Liver (tissue), 9 donors: ENCODE data around the gene MAST2. TPM values are rescaled to one million over a fixed set of nuclear protein-coding genes. Genes with fewer than 3 reads are reported as not detected.

Source experiments
- DNase-seq: peaks from one replicate; pipeline ENCODE4 v3.0.0-alpha.2; 2017; ENCODE audit warnings: low spot score
- H3K27ac ChIP-seq, 2 donors: one replicate each; pipeline ENCODE4 v1.7.0; 2013; ENCODE audit warnings: inconsistent platforms in 2 of 2, low read length in 2 of 2, control low read depth in 1 of 2, low read depth in 1 of 2, mild to moderate bottlenecking in 1 of 2
- H3K27me3 ChIP-seq, 4 donors: one replicate each; pipeline versions ENCODE4 v1.6.1 to v1.7.0; 2013; ENCODE audit warnings: low read length in 3 of 4, inconsistent platforms in 1 of 4, mild to moderate bottlenecking in 1 of 4, moderate library complexity in 1 of 4; ENCODE audit not compliant: control insufficient read depth in 4 of 4, insufficient read depth in 4 of 4
- H3K36me3 ChIP-seq, 4 donors: one replicate each; pipeline versions ENCODE4 v1.6.1 to v1.7.0; 2013; ENCODE audit warnings: low read length in 3 of 4, mild to moderate bottlenecking in 3 of 4, low read depth in 1 of 4, moderate library complexity in 1 of 4; ENCODE audit not compliant: control insufficient read depth in 4 of 4, insufficient read depth in 3 of 4
- H3K4me1 ChIP-seq, 4 donors: one replicate each; pipeline versions ENCODE4 v1.6.1 to v1.7.0; 2013; ENCODE audit warnings: low read length in 3 of 4, mild to moderate bottlenecking in 3 of 4, moderate library complexity in 1 of 4; ENCODE audit not compliant: control insufficient read depth in 4 of 4, insufficient read depth in 4 of 4
- H3K4me3 ChIP-seq, 3 donors: one replicate each; pipeline versions ENCODE4 v1.6.1 to v1.7.0; 2013; ENCODE audit warnings: low read length in 3 of 3, control low read depth in 1 of 3, low read depth in 1 of 3, mild to moderate bottlenecking in 1 of 3
- H3K9ac ChIP-seq, 2 donors: one replicate each; pipeline ENCODE4 v1.7.0; 2013; ENCODE audit warnings: low read length in 2 of 2, mild to moderate bottlenecking in 2 of 2, moderate library complexity in 2 of 2, control low read depth in 1 of 2, low read depth in 1 of 2
- H3K9me3 ChIP-seq, 4 donors: one replicate each; pipeline versions ENCODE4 v1.6.1 to v1.7.0; 2013; ENCODE audit warnings: low read length in 3 of 4; ENCODE audit not compliant: control insufficient read depth in 4 of 4
- EGR1 ChIP-seq, 2 donors: IDR thresholded peaks; 2 replicates each; pipeline ENCODE4 v1.6.1; 2016 to 2018; ENCODE audit warnings: antibody characterized with exemption in 2 of 2, low read depth in 2 of 2
- FOXA1 ChIP-seq: IDR thresholded peaks from 2 replicates; pipeline ENCODE4 v1.6.1; 2016; ENCODE audit warnings: antibody characterized with exemption
- FOXA2 ChIP-seq: IDR thresholded peaks from 2 replicates; pipeline ENCODE4 v1.6.1; 2016; ENCODE audit warnings: antibody characterized with exemption
- GABPA ChIP-seq, 2 donors: IDR thresholded peaks in 1 of 2; conservative IDR thresholded peaks in 1 of 2; 2 replicates each; pipeline ENCODE4 v1.6.1; 2016; ENCODE audit warnings: antibody characterized with exemption in 2 of 2, mild to moderate bottlenecking in 1 of 2, moderate library complexity in 1 of 2
- HNF4G ChIP-seq: IDR thresholded peaks from 2 replicates; pipeline ENCODE4 v1.6.1; 2016; ENCODE audit warnings: antibody characterized with exemption
- JUND ChIP-seq, 2 donors: IDR thresholded peaks; 2 replicates each; pipeline ENCODE4 v1.6.1; 2016; ENCODE audit warnings: antibody characterized with exemption in 2 of 2
- NR2F2 ChIP-seq: IDR thresholded peaks from 2 replicates; pipeline ENCODE4 v1.6.1; 2016; ENCODE audit warnings: antibody characterized with exemption
- RAD21 ChIP-seq, 2 donors: IDR thresholded peaks; 2 replicates each; pipeline ENCODE4 v1.6.1; 2016; ENCODE audit warnings: antibody characterized with exemption in 2 of 2, mild to moderate bottlenecking in 2 of 2
- RXRA ChIP-seq, 2 donors: IDR thresholded peaks; 2 replicates each; pipeline ENCODE4 v1.6.1; 2017 to 2018; ENCODE audit warnings: antibody characterized with exemption in 2 of 2, mild to moderate bottlenecking in 1 of 2
- SP1 ChIP-seq: IDR thresholded peaks from 2 replicates; pipeline ENCODE4 v1.6.1; 2018; ENCODE audit warnings: antibody characterized with exemption, mild to moderate bottlenecking
- TAF1 ChIP-seq: conservative IDR thresholded peaks from 2 replicates; pipeline ENCODE4 v1.6.1; 2016; ENCODE audit warnings: antibody characterized with exemption, mild to moderate bottlenecking
- YY1 ChIP-seq: IDR thresholded peaks from 2 replicates; pipeline ENCODE4 v1.6.1; 2016; ENCODE audit warnings: antibody characterized with exemption, mild to moderate bottlenecking
- WGBS: extraction: QIAGEN DNeasy Blood & Tissue Kit; methylation state at CpG from one replicate; pipeline ENCODE4 v1.1.7; 2013; 5-methylcytosine and 5-hydroxymethylcytosine counted together
- polyA plus RNA-seq, 2 donors: library from polyadenylated mRNA; stranded (reverse) in 1 of 2; unstranded in 1 of 2; fragments of 200-250 nt in 1 of 2; fragments of >200 nt in 1 of 2; fragmentation: Nextera tagmentation in 1 of 2; extraction: Ambion mirVana in 1 of 2; gene quantifications; one replicate each; pipeline versions ENCODE4 v1.2.1 to v1.2.3, GENCODE V29; 2013 to 2015
- total RNA-seq, 2 donors: library from RNA; depleted of rRNA; stranded (reverse); fragments of >200 nt; gene quantifications; one replicate each; pipeline ENCODE4 v1.2.3, GENCODE V29; 2014
- TF ChIP-seq, protein P1 (sequence below): fragments of 150-350 bp; IDR thresholded peaks from 2 replicates; pipeline ENCODE4 v1.5.1; 2017; ENCODE audit warnings: improper control_type of control experiment, low read depth, low read length; ENCODE audit not compliant: missing input control
- TF ChIP-seq, protein P2 (sequence below): IDR thresholded peaks from 2 replicates; pipeline ENCODE4 v1.6.1; 2016; ENCODE audit warnings: antibody characterized with exemption, mild to moderate bottlenecking
- TF ChIP-seq, protein P3 (sequence below): IDR thresholded peaks from 2 replicates; pipeline ENCODE4 v1.6.1; 2016; ENCODE audit warnings: antibody characterized with exemption
- TF ChIP-seq, protein P4 (sequence below): IDR thresholded peaks from 2 replicates; pipeline ENCODE4 v1.6.1; 2016; ENCODE audit warnings: antibody characterized with exemption
- donor health status: healthy.
- donor health status: healthy.
- donor health status: healthy.
- donor health status: healthy.
- donor health status: healthy.

The MAST2 gene
- total and polyA plus RNA-seq, 4 donors: 4.8 to 9.6 (median 5.7) TPM

DNA sequence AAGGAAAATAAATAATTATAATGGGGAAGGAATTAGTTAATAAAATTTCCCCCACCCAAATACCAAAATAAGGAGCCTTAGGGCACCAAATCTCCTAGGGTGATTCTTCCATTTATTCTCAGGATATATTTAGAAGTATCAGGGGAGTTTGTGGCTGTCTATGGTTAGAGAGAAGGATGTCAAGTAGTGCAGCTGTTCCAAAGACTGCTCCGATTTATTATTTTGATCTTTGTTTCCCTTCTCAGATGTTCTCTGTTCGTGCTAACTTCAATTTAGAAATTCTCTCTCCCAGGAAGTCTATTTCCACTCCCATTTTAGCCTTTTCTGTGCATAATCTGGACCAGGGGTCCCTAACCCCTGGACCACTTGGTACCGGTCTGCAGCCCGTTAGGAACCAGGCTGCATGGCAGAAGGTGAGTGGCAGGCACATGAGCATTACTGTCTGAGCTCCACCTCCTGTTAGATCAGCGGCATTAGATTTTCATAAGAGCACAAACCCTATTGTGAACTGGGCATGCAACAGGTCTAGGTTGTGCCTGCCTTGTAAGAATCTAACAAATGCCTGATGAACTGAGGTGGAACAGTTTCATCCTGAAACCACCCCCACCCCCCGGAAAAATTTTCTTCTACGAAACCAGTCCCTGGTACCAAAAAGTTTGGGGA is 9.3 kb upstream of the MAST2 start:
- Histone ChIP-seq H3K27ac (no peak overlapping the region), H3K36me3 (no peaks in the 10 kb centered on the region), H3K4me3 (no peak overlapping the region), H3K9me3 (no peaks in the 10 kb centered on the region), H3K4me1 (no peaks in the 10 kb centered on the region), H3K27me3 (no peaks in the 10 kb centered on the region), H3K9ac (no peak overlapping the region)
- WGBS: 70% methylated on average over 7 of the region's 7 CpGs
- TF ChIP-seq EGR1 (IDR thresholded peaks at IDR 0.05; ENCODE audit: low read depth in 2 of 2): no peak
- TF ChIP-seq, protein P1, sequence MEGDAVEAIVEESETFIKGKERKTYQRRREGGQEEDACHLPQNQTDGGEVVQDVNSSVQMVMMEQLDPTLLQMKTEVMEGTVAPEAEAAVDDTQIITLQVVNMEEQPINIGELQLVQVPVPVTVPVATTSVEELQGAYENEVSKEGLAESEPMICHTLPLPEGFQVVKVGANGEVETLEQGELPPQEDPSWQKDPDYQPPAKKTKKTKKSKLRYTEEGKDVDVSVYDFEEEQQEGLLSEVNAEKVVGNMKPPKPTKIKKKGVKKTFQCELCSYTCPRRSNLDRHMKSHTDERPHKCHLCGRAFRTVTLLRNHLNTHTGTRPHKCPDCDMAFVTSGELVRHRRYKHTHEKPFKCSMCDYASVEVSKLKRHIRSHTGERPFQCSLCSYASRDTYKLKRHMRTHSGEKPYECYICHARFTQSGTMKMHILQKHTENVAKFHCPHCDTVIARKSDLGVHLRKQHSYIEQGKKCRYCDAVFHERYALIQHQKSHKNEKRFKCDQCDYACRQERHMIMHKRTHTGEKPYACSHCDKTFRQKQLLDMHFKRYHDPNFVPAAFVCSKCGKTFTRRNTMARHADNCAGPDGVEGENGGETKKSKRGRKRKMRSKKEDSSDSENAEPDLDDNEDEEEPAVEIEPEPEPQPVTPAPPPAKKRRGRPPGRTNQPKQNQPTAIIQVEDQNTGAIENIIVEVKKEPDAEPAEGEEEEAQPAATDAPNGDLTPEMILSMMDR: no peak
- TF ChIP-seq, protein P2, sequence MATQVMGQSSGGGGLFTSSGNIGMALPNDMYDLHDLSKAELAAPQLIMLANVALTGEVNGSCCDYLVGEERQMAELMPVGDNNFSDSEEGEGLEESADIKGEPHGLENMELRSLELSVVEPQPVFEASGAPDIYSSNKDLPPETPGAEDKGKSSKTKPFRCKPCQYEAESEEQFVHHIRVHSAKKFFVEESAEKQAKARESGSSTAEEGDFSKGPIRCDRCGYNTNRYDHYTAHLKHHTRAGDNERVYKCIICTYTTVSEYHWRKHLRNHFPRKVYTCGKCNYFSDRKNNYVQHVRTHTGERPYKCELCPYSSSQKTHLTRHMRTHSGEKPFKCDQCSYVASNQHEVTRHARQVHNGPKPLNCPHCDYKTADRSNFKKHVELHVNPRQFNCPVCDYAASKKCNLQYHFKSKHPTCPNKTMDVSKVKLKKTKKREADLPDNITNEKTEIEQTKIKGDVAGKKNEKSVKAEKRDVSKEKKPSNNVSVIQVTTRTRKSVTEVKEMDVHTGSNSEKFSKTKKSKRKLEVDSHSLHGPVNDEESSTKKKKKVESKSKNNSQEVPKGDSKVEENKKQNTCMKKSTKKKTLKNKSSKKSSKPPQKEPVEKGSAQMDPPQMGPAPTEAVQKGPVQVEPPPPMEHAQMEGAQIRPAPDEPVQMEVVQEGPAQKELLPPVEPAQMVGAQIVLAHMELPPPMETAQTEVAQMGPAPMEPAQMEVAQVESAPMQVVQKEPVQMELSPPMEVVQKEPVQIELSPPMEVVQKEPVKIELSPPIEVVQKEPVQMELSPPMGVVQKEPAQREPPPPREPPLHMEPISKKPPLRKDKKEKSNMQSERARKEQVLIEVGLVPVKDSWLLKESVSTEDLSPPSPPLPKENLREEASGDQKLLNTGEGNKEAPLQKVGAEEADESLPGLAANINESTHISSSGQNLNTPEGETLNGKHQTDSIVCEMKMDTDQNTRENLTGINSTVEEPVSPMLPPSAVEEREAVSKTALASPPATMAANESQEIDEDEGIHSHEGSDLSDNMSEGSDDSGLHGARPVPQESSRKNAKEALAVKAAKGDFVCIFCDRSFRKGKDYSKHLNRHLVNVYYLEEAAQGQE: no peak
- TF ChIP-seq, protein P3, sequence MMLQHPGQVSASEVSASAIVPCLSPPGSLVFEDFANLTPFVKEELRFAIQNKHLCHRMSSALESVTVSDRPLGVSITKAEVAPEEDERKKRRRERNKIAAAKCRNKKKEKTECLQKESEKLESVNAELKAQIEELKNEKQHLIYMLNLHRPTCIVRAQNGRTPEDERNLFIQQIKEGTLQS: no peak
- no peak for TF ChIP-seq SP1
- TF ChIP-seq, protein P4, sequence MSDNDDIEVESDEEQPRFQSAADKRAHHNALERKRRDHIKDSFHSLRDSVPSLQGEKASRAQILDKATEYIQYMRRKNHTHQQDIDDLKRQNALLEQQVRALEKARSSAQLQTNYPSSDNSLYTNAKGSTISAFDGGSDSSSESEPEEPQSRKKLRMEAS: no peak
- TF ChIP-seq YY1: no peak
- no peak for TF ChIP-seq RAD21 (IDR thresholded peaks at IDR 0.05)
- no peak for TF ChIP-seq HNF4G
- no peak for TF ChIP-seq GABPA (IDR thresholded peaks at IDR 0.05 in 1 of 2, conservative IDR thresholded peaks at IDR 0.05 in 1 of 2)
- TF ChIP-seq FOXA1: no peak
- TF ChIP-seq FOXA2: no peak
- TF ChIP-seq JUND (IDR thresholded peaks at IDR 0.05): no peak
- TF ChIP-seq NR2F2: no peak
- TF ChIP-seq RXRA (IDR thresholded peaks at IDR 0.05): no peak
- TF ChIP-seq TAF1: no peak
- DNase-seq: no peak

DNA sequence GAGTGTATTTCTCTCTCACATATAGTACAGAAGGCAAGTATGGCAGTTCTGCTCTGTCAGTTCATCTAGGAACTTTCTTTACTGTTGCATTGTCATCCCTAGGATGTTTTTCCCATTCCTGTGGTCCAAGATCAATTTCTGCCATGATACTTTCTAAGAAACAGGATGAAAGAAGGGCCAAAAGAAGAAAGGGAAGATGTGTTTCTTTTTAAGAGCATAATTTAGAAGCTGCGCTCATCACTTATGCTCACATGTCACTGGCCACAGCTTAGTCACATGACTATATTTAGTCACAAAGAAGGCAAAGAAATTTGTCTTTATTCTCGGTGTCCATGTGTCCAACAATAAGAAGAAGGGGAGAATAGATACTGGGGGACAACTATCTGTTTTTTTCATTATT is 7.0 kb upstream of the MAST2 start:
- Histone ChIP-seq H3K4me3 (no peak overlapping the region), H3K9ac (no peak overlapping the region), H3K27me3 (no peaks in the 10 kb centered on the region), H3K4me1 (no peaks in the 10 kb centered on the region), H3K36me3 (no peaks in the 10 kb centered on the region), H3K27ac (no peak overlapping the region), H3K9me3 (no peaks in the 10 kb centered on the region)
- TF ChIP-seq TAF1 (no peak), JUND (IDR thresholded peaks at IDR 0.05) (no peak), RAD21 (IDR thresholded peaks at IDR 0.05) (no peak), NR2F2 (no peak)
- no peak for DNase-seq
- WGBS: 68% methylated on average over 2 of the region's 2 CpGs
